Activated CD8-positive, alpha-beta memory T cell treated with anti-CD3 and anti-CD28 coated beads, Interleukin-2, amount 50 U/mL, for 24 hours (primary cell): ENCODE data around the gene RGS19.

Experiments used
- DNase-seq: peaks from one replicate; pipeline ENCODE4 v3.0.0-alpha.2; 2020; ENCODE audit errors: extremely low read depth

Gene RGS19

GRCh38 chr20:64048402-64049044 is 30.8 kb downstream of the RGS19 start:
- no peak for DNase-seq

DNA sequence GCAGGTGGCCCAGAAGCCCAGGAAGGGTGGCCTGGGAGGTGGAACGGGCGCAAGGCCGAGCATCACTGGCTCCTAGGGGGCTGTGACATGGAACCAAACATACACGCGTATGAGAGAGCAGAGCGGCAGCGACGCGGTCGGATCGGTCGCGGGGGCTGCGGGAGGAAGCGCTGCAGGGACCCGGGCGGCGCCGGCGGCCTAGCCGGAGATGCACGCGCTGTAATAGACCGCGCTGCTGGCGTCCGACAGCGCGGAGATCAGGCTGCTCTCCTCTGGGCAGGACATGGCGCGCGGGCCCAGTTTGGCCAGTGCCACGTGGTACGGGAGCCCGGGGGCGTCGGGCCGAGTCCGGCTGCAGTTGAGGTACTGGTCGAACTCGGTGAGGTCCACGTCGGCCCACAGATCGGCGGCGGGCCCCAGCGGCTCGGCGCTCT is 31.3 kb downstream of the RGS19 start:
- DNase-seq = no peak

DNA sequence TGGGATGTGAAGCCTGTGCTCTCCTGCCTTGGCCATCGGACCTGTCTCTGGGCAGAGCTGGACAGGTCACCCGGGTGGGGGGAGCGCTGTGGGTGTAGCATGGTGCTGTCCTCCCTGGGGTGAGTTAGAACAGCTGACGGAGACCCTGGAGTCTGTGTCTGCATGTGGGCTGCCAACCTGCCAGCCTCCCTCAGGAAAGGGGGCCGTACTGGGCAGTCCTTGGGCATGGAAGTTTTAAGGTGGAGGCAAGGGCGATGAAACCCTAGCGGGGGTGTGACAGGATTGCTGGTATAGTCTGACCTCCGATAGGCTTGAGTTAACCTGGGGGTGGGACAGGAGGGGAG is 32.3 kb downstream of the RGS19 start:
- DNase-seq = no peak

DNA sequence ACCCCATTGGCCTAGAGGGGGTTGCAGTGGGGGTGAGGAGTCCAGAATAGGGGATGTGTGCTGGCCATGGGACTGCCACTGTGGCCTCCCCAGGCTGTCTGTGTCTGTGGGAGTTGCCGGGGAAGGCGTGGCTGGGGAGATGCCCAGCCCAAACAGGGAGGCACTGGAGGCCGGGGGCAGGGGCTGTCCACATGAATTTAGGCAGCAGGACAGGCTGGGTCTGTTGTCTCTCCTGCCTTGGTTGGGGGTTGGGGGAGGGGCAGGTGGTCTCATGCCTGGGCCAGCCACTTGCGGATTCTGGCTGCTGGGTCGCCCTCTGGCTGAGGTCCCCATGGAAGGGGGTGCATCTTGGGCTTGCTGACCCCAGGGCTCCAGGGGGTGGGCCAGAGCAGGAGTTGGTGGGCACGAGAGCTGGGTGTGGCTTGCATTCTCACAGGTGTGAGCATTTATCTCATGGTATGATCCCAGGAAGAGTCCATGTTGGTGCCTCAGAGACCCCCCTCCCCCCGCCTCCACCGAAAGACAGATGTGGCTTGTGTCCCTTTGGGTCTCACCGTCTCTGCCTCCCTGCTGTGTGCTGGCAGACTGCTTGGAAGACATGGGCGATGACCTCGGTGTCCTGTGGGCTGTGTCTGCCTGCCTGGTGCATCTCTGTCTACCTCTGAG is 33.8 kb downstream of the RGS19 start:
- no peak for DNase-seq

- no peak for DNase-seq
These were observed 34.7 kb downstream of the RGS19 start for GRCh38 chr20:64044484-64045247.

DNA sequence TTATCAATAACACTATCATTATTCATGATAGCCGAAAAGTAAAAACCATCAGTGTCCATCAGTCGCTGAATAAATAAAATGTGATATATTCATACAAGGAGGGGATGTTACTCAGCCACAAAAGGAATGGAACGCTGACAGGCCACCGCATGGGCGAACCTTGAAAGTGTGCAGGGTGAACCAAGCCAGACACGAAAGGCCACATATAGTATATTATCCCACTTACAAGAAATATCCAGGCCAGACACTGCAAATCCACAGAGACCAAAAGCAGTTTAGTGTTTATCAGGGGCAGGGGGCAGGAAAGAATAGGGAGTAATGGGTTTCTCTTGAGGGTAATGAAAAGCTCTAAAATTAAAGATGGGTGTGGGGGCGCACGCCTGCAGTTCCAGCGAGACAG is 35.5 kb downstream of the RGS19 start:
- no peak for DNase-seq

DNA sequence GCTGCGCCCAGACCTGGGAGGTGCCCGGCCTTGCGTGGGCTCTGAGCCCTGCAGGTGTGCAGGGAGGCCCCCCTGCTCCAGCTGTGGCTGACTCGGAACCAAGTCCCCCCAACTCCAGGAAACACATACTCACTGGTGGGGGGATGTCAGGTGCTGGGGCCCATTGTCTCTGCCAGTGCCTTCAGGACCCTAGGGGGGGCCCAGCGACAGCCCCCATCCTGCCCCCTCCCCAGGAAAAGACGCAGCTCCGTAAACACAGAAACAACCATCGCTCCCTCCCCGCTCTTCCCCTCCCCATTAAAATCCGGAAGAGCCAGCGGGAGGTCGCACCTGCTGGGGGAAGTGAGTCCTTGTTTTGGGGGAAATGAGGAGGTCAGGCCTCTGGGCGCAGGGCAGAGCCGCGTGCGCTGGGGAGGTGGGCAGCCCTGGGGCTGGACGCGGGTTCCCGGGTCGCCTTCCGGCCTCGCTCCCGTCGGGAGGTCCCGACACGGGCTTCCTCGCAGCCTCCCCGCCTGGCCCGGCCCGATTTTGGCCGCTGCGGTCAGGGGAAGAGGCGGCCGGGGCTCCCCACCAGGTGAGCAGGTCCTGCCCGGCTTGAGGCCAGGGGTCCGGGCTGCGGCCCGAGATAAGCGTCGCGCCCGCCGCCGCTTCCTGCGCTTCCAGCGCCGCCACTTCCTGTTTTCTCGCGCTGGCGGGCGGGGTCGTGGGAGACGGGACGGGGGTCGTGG is 37.1 kb downstream of the RGS19 start:
- no peak for DNase-seq

DNA sequence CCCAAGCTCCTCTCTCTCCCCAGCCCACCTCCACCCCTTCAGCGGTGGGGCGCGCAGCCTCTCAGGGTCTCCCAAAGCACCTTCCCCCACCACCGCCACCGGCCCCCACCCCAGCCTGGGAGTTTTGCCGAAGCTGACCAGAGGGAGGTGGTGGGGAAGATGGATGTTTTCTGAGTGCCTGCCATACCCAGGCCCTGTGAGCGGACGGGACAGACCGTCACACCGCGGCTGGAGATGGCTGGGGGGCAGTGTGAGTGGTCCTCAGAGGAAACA is 37.6 kb downstream of the RGS19 start:
- no peak for DNase-seq

- no peak for DNase-seq
These were observed 38.1 kb downstream of the RGS19 start for GRCh38 chr20:64041040-64041780.

DNA sequence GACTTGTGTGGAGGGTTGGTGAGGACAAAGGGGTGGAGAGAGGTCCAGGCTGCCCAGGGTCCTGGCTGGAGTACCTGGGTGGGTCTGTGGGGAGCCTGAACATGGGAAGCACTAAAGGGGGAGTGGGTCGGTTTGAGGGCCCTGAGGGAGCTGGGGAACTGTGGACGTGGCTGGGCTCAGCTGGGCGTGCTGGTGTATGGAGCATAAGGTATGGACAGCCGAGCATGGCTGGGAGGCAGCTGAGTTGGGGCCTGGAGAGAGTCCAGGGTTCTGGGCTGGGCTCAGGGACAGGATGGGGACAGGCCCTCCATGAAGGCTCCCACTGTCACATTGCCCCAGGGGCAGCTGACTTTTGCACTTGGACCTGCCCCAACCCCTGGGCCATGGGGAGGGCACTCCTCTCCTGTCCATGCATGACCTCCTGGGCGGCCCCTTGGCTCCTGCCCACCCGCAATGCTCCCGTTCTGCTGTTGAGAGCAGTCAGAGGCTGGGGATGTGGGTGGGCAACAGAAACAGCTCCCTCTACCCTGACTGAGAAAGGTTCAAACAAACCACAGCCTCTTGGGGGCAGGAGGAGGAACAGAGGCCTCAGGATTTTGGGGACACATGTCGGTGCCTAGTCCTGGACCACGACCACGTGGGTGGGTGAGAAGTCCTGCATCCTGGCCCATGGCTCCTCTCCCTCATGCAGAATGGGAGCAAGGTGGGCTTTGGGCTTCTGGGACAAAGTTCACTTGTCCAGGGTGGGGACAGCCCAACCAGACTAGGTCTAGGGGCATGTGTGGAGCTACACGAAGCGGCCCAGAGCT is 38.9 kb downstream of the RGS19 start:
- DNase-seq = no peak

DNA sequence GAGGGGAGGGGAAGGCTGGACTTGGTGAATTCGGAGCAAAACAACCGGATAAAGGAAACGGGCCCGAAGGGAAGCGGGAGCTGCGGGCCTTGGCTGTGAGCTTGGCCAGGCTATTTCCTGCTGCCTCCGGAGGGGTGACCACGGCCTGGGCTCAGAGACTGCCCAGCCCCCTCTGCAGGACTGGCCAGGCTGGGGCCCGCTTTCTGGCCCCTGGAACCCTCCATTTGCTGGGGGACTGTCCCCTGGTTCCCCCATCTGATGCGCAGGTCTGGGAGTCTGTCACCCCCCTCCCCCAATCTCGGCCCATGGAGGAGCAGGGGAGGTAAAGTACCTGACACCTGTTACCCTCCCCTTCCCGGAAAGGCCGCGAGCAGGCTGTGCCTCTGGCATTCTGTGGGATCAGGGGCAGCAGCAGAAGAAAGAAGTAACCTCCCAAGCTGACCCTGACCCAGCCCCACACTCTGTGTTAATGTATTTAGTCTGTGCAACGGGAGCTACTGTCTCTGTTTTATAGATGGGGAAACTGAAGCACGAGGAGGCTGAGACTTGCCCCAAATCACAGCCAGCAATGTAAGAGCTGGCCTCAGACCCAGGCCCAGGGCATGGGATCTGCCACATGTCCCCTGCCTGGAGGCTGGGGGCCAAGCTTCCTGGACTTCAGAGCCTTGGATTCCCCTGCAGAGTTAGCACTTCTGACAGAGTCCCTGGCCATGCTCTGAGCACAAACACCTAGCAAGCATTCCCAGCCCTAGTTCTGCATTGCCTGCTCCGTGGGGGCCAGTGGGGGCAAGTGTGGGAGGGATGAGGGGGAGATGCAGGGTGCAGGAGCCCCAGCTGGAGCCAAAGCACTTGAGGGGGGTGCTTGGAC is 39.8 kb downstream of the RGS19 start:
- no peak for DNase-seq

DNA sequence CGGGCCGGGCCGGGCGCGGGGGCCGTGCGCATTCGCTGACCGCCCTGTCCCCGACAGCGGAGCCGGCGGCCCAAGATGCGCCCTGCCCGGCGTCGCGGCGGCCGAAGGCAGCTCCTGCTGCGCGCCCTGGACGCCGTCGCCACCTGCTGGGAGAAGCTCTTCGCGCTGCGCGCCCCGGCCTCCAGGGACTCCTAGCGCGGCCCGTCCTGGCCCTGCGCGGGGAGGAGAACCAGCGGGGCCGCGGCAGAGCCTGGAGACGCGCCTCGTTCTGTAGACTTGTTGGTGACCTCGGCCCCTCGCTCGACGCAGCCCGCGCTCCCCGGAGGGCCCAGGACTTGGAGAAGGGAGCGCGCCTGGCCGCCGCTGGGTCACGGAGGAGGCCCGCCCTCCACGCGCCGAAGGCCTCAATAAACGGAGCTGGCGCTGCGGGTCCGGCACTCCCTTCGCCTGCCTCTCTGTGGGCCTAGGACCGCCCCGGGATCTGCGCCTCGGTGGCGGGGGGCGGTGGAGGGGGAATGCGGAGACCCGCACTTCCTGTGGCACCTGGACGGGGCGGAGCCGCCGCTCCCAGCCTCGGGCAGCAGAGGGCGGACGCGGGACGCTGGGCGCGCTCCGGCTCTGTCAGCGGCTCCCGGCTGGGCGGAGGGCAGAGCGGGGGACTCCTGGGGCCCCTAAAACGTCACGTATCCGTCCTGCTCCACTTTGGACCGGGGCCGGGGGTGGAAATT is 40.6 kb downstream of the RGS19 start:
- no peak for DNase-seq

GRCh38 chr20:64038224-64038564 is 41.1 kb downstream of the RGS19 start:
- DNase-seq = no peak

DNA sequence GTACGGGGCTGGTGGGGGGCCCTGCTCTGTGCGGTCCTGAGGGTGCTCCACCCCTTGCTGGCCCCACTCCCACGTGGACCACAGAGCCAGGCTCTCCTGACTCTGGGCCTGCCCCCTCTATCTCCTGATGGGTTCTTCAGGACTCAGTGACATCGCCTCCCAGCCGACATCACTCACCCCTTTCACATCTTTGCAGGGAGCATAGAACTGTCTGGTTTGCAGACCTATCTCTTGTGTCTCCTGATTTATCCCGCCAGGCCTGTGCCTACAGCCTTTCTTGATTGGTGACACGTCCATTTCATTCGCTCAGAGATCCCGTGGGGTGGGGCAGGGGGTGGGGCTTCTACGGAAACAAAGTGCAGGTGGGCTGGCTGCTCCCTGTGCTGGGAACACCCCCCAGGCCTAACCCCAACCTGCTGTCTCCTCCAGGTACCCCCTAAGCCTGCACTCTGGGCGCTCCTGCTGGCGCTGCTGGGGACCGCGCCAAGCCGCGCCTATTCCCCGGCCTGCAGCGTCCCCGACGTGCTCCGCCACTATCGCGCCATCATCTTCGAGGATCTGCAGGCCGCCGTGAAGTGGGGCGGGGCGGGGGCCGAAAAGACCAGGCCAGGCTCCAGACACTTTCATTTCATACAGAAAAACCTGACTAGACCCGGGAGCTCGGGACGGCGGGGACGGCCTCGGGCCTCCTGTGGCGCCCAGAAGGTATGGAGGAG is 41.7 kb downstream of the RGS19 start:
- DNase-seq = no peak

- no peak for DNase-seq
These were observed 42.2 kb downstream of the RGS19 start for GRCh38 chr20:64037199-64037497.

DNA sequence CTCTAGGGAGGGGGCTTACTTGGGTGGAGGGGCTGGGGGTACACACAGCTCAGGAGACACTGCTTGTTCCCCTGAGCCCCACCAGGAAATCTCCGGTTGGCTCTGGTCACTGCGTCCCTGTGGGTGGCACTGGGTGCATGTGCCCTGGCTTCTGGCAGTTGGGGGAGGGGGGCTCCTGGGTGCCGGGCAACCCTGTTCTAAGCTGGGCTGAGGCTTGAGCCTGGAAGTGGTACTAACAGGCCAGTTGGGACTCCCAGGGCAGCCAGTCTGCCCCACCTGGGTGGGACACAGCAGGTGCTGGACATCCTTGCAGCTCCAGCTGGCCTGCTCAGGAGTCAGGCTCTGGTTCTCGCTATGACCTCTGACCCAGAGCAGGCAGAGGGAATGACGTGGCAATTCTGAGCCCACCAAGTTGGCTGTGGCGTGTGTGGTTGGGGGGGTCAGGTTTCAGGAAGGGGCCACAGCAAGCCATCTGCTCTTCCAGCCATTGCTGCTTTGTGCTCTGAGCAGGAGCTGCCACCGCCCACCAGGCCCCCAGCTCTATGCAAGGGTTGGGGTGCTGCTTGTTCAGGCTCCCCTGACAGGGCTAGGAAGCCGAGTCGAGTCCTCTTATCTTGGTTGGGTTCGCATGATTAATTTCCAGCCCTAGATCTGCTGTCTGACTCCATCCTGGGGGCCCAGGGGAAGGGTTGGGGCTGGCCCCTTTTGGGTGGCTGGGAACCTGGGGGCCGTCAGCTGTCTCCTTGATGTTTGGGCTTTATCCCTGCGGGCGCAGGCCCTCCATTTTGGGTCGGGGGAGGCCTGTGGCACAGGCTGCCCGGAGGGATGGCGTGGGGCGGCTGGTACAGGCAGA is 42.7 kb downstream of the RGS19 start:
- DNase-seq = no peak

- no peak for DNase-seq
These were observed 43.4 kb downstream of the RGS19 start, which contains the start of gene C20orf204 for GRCh38 chr20:64035933-64036345. Gene C20orf204, plus strand, starts transcription at chr20:64036182. Its CDS starts 142 bp downstream, at chr20:64036324.
